Measurements from ENCODE around the gene SCFD2. TPM values are rescaled to one million over a fixed set of nuclear protein-coding genes. Genes with fewer than 3 reads are reported as not detected.
A peak's percentile ranks its signal among the peaks of the same experiment; 100 is the strongest.

The SCFD2 gene
- total RNA-seq, 1 experiment from 2014 or later: 27.6 TPM

GRCh38 chr4:52833941-52834525, 531.8 kb downstream of the SCFD2 start:
- peak; percentile 33 for DNase-seq (ENCODE audit: low read depth)

- peak; percentile 16 for DNase-seq (ENCODE audit: low read depth)
Measured at GRCh38 chr4:52825460-52826090, 540.3 kb downstream of the SCFD2 start.

- DNase-seq (ENCODE audit: low read depth): peak; percentile 49
Measured at GRCh38 chr4:52824603-52825459, 541.0 kb downstream of the SCFD2 start.

- no peak for DNase-seq (ENCODE audit: low read depth)
Measured at GRCh38 chr4:52824270-52824602, 541.6 kb downstream of the SCFD2 start.

GRCh38 chr4:52823702-52824092, 542.2 kb downstream of the SCFD2 start:
- DNase-seq (ENCODE audit: low read depth): no peak

Other genes starting within 250 kb of the SCFD2 start
- 45.8 and 52.7 TPM in 2 replicates for gene FIP1L1, start 11.6 kb upstream of the SCFD2 start, total RNA-seq (2014; rRNA removed; shearing (Covaris generic))
- 5.0 and 5.3 TPM in 2 replicates for gene LNX1, start 225.4 kb upstream of the SCFD2 start, total RNA-seq (2014; rRNA removed; shearing (Covaris generic))